IMR-90 (cell line): ENCODE data around the gene PRODH. TPM values are rescaled to one million over a fixed set of nuclear protein-coding genes. Genes with fewer than 3 reads are reported as not detected.
"Not testable (repeated sequence)": the region's sequence is repeated elsewhere in the genome, so short reads cannot be mapped to it uniquely, and the experiment has no call there.

Experiments
- ATAC-seq: fragments of 200-7000 bp; cut with Tn5 transposase; 2 replicates; pipeline ENCODE4 v1.9.1; 2020; ENCODE audit warnings: low read depth, mild to moderate bottlenecking, moderate library complexity
- BruUV-seq: library from RNA; stranded (reverse); fragments of 400-500 nt; replicated peaks from 2 replicates; lab custom pipeline; 2021; lab: Mats Ljungman, UMichigan
- CTCF ChIA-PET: fragments of 300-600 bp; formaldehyde crosslinking; extraction: SDS; loops from one replicate; lab custom pipeline; 2021; ENCODE audit warnings: antibody characterized with exemption; lab: Yijun Ruan, JAX
- POLR2A ChIA-PET: fragments of 300-600 bp; sonication (Branson Sonifier 250); formaldehyde crosslinking; loops from one replicate; lab custom pipeline; 2022; ENCODE audit warnings: antibody characterized with exemption; ENCODE audit not compliant: unreplicated experiment; lab: Charles Lee
- DNase-seq: peaks from one replicate; pipeline ENCODE4 v3.0.0; 2013
- H2AFZ ChIP-seq: replicated peaks from 2 replicates; pipeline ENCODE3; 2013; ENCODE audit warnings: low read length, mild to moderate bottlenecking; ENCODE audit not compliant: poor library complexity
- H2AK5ac ChIP-seq: 2 replicates; pipeline ENCODE4 v1.6.1; 2013; ENCODE audit warnings: low read depth, low read length, inconsistent platforms
- H2AK9ac ChIP-seq: replicated peaks from 2 replicates; pipeline ENCODE3; 2013; ENCODE audit warnings: mild to moderate bottlenecking, low read depth, low read length, moderate library complexity; ENCODE audit not compliant: poor library complexity
- H2BK120ac ChIP-seq: 2 replicates; pipeline ENCODE4 v1.6.1; 2013; ENCODE audit warnings: low read depth, low read length, inconsistent platforms
- H2BK15ac ChIP-seq: 3 replicates; pipeline ENCODE4 v1.6.1; 2013; ENCODE audit warnings: low read depth, low read length, inconsistent platforms
- H2BK20ac ChIP-seq: 2 replicates; pipeline ENCODE4 v1.6.1; 2013; ENCODE audit warnings: low read depth, mild to moderate bottlenecking, inconsistent platforms, low read length, moderate library complexity
- H2BK5ac ChIP-seq: 2 replicates; pipeline ENCODE4 v1.6.1; 2013; ENCODE audit warnings: mild to moderate bottlenecking, low read depth, low read length, inconsistent platforms; ENCODE audit not compliant: poor library complexity, severe bottlenecking
- H3K14ac ChIP-seq: replicated peaks from 2 replicates; pipeline ENCODE4 v1.6.1; 2013; ENCODE audit warnings: low read depth, low read length, inconsistent platforms
- H3K18ac ChIP-seq: 2 replicates; pipeline ENCODE4 v1.6.1; 2013; ENCODE audit warnings: low read depth, low read length, control low read depth
- H3K23ac ChIP-seq: 2 replicates; pipeline ENCODE4 v1.6.1; 2013; ENCODE audit warnings: low read depth, low read length, inconsistent platforms
- H3K27ac ChIP-seq: 2 replicates; pipeline ENCODE4 v1.5.1; 2013; ENCODE audit warnings: mild to moderate bottlenecking, control low read depth, low read length; ENCODE audit not compliant: insufficient read depth
- H3K27me3 ChIP-seq: 2 replicates; pipeline ENCODE4 v1.6.1; 2013; ENCODE audit warnings: low read length; ENCODE audit not compliant: control insufficient read depth, insufficient read depth
- H3K36me3 ChIP-seq: 2 replicates; pipeline ENCODE4 v1.6.1; 2013; ENCODE audit warnings: low read length, mixed read lengths; ENCODE audit not compliant: control insufficient read depth, insufficient read depth
- H3K4ac ChIP-seq: 2 replicates; pipeline ENCODE4 v1.6.1; 2013; ENCODE audit warnings: low read depth, low read length, inconsistent platforms
- H3K4me1 ChIP-seq: 2 replicates; pipeline ENCODE4 v1.6.1; 2013; ENCODE audit warnings: low read length, mixed read lengths; ENCODE audit not compliant: control insufficient read depth, insufficient read depth
- H3K4me2 ChIP-seq: 2 replicates; pipeline ENCODE4 v1.6.1; 2013; ENCODE audit warnings: low read depth, mild to moderate bottlenecking, control low read depth, low read length, moderate library complexity
- H3K4me3 ChIP-seq: 2 replicates; pipeline ENCODE4 v1.5.1; 2013; ENCODE audit warnings: low read depth, mild to moderate bottlenecking, control low read depth, low read length, moderate library complexity; ENCODE audit not compliant: insufficient read depth
- H3K56ac ChIP-seq: 2 replicates; pipeline ENCODE4 v1.6.1; 2013; ENCODE audit warnings: low read length, inconsistent platforms; ENCODE audit not compliant: insufficient read depth; ENCODE audit errors: extremely low read depth
- H3K79me1 ChIP-seq, 2 experiments: 2 replicates each; pipeline ENCODE4 v1.6.1; 2013; ENCODE audit warnings: low read length in 2 of 2, inconsistent platforms in 1 of 2, low read depth in 1 of 2
- H3K9ac ChIP-seq: 2 replicates; pipeline ENCODE4 v1.6.1; 2013; ENCODE audit warnings: low read depth, low read length, control low read depth
- H3K9me1 ChIP-seq: 2 replicates; pipeline ENCODE4 v1.6.1; 2013; ENCODE audit warnings: low read length, inconsistent platforms; ENCODE audit not compliant: insufficient read depth
- H3K9me3 ChIP-seq: 2 replicates; pipeline ENCODE4 v1.6.1; 2013; ENCODE audit warnings: low read length; ENCODE audit not compliant: control insufficient read depth, insufficient read depth
- H4K20me1 ChIP-seq: 2 replicates; pipeline ENCODE4 v1.6.1; 2013; ENCODE audit warnings: low read length, inconsistent platforms; ENCODE audit not compliant: insufficient read depth
- H4K5ac ChIP-seq: 2 replicates; pipeline ENCODE4 v1.6.1; 2013; ENCODE audit warnings: mild to moderate bottlenecking, low read depth, low read length, control low read depth
- H4K8ac ChIP-seq, 2 experiments: 2 replicates each; pipeline ENCODE4 v1.6.1; 2013; ENCODE audit warnings: low read depth in 2 of 2, low read length in 2 of 2, control low read depth in 1 of 2, inconsistent platforms in 1 of 2
- H4K91ac ChIP-seq: 2 replicates; pipeline ENCODE4 v1.6.1; 2013; ENCODE audit warnings: low read depth, low read length, inconsistent platforms; ENCODE audit not compliant: insufficient read depth
- WGBS, 2 experiments: methylation state at CpG; one replicate each; pipeline versions ENCODE4 v1.1.5 to v1.1.7; 2013; ENCODE audit warnings: missing lambda C conversion rate in 2 of 2; ENCODE audit not compliant: insufficient read length in 1 of 2; ENCODE audit errors: extremely low coverage in 2 of 2; 5-methylcytosine and 5-hydroxymethylcytosine counted together
- dilution Hi-C: fragments of 300-500 bp; cut with HindIII; formaldehyde crosslinking; loops from one replicate; pipeline ENCODE4 v1.14.3; 2018; ENCODE audit warnings: low sequenced_read_pairs; ENCODE audit not compliant: unreplicated experiment
- in situ Hi-C: fragments of 300-500 bp; cut with MboI; formaldehyde crosslinking; loops from 3 replicates; pipeline ENCODE4 v1.14.3; 2019; ENCODE audit warnings: low sequenced_read_pairs, inconsistent platforms, mixed read lengths
- intact Hi-C: fragments of 100-400 bp; cut with micrococcal nuclease; formaldehyde crosslinking; loops from 2 replicates; pipeline ENCODE4 v1.10.0; 2022
- polyA plus RNA-seq, 3 experiments: library from polyadenylated mRNA; depleted of rRNA; stranded (reverse); fragments of >200 nt; gene quantifications; 2 replicates each; pipeline ENCODE4 v1.2.3, GENCODE V29; 2012; ENCODE audit warnings: low replicate concordance in 1 of 3
- total RNA-seq: library from RNA; depleted of rRNA; stranded (reverse); fragments of >200 nt; gene quantifications from 2 replicates; pipeline ENCODE4 v1.2.3, GENCODE V29; 2012

The PRODH gene
- total and polyA plus RNA-seq, 2 of the 4 experiments (the other 2 are of a cell fraction) = 0.02 TPM; not detected in 1

DNA sequence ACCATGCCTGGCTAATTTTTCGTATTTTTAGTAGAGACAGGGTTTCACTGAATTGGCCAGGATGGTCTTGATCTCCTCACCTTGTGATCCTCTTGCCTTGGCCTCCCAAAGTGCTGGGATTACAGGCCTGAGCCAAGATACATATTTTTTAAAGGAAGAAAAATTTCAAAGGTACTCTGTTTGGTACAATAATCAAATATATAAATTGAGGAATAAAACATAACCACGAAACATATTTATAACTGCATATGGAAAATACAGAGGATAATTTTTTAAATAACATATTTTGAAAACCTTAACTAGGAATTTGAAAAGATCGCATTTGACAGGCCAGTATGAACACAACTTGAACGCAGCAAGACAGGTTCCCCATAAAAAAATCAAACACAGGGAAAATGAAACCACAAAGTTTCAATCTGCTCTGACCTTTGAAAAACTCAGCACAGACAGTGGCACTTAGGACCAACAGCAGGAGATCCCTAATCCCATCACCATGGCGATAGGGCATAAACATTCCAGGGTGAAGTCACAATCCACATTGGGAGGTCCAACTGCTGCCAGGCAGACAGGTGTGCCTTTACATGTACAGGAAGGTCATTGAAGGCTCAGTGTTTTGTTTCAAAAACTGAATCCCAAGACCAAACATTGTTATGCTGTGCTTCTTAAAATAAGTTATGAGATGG is 45.4 kb downstream of the PRODH start:
- BruUV-seq, H3K27ac ChIP-seq: not testable (repeated sequence)

More for the DNA sequence above, 45.4 kb downstream of the PRODH start:
- H2BK5ac ChIP-seq, H3K36me3 ChIP-seq, H2BK120ac ChIP-seq, H3K14ac ChIP-seq, intact Hi-C loops, H3K79me1 ChIP-seq, H2AFZ ChIP-seq, H4K91ac ChIP-seq, H4K20me1 ChIP-seq, H3K4ac ChIP-seq, H3K18ac ChIP-seq, H2BK15ac ChIP-seq, H3K9me3 ChIP-seq, in situ Hi-C loops, H3K27me3 ChIP-seq, H2AK9ac ChIP-seq, H3K23ac ChIP-seq, H3K9me1 ChIP-seq, POLR2A ChIA-PET, H2BK20ac ChIP-seq, H3K9ac ChIP-seq, H3K4me1 ChIP-seq, CTCF ChIA-PET, H3K56ac ChIP-seq, ATAC-seq, dilution Hi-C loops, H4K5ac ChIP-seq, DNase-seq, H2AK5ac ChIP-seq, H3K4me2 ChIP-seq, H3K4me3 ChIP-seq, H4K8ac ChIP-seq: not testable (repeated sequence)
- WGBS, 2 experiments = no CpG with 5 or more reads among the region's 5 CpGs
